ENCODE results near the gene SH3BGRL2. TPM values are rescaled to one million over a fixed set of nuclear protein-coding genes. Genes with fewer than 3 reads are reported as not detected.

The SH3BGRL2 gene
- total RNA-seq, 1 experiment from 2014 or later, result 13.8 TPM

DNA sequence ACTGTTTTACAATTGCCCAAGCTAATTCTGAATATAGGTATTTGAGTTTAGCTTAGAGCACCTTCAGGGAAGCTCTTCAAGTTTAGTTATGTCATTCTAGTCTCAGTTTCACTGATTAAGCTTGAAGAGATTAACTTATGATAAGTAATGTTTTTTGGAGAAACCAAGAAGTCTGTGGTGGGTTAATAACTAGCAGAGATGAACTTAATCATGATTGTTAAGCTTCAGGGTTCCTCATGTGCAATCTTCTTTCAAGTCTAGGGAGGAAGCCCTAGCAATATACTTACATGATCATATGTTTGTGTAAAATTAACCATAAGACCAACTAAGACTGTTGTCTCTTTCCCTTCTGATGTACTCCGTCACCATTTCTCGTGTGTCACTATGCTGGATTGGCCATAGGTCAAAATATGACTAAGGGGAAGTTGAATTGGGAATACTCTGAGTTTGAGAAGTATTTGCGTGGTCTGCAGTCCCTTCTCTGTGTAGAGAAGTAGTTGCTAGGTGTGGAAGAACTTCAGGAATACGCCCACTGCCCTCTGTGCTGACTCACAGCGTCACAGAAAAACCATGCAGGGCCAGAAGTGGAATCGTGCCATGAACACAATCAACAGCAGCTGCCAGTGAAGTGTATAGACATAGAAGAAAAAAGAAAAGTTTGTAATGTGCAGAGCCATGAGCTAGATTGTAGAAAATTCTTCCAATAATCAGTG, 88.3 kb downstream of the SH3BGRL2 start (continued):
- no peak for TF ChIP-seq ZNF532 (CRISPR knock-in tag; IDR thresholded peaks at IDR 0.05; ENCODE audit: borderline replicate concordance)
- TF ChIP-seq ZNF423 (CRISPR knock-in tag; IDR thresholded peaks at IDR 0.05), result no peak
- TF ChIP-seq CDX4 (CRISPR knock-in tag; IDR thresholded peaks at IDR 0.05; ENCODE audit: borderline replicate concordance), result no peak
- TF ChIP-seq ZMAT4 (CRISPR knock-in tag; IDR thresholded peaks at IDR 0.05), result no peak
- TF ChIP-seq IRF2 (CRISPR knock-in tag; IDR thresholded peaks at IDR 0.05; ENCODE audit: borderline replicate concordance, low read depth), result no peak
- no peak for TF ChIP-seq KAT7 (CRISPR knock-in tag; IDR thresholded peaks at IDR 0.05; ENCODE audit: borderline replicate concordance)
- TF ChIP-seq, protein P1, sequence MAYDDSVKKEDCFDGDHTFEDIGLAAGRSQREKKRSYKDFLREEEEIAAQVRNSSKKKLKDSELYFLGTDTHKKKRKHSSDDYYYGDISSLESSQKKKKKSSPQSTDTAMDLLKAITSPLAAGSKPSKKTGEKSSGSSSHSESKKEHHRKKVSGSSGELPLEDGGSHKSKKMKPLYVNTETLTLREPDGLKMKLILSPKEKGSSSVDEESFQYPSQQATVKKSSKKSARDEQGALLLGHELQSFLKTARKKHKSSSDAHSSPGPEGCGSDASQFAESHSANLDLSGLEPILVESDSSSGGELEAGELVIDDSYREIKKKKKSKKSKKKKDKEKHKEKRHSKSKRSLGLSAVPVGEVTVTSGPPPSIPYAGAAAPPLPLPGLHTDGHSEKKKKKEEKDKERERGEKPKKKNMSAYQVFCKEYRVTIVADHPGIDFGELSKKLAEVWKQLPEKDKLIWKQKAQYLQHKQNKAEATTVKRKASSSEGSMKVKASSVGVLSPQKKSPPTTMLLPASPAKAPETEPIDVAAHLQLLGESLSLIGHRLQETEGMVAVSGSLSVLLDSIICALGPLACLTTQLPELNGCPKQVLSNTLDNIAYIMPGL (CRISPR knock-in tag; IDR thresholded peaks at IDR 0.05), result no peak
- TF ChIP-seq E2F4 (CRISPR knock-in tag; IDR thresholded peaks at IDR 0.05; ENCODE audit: borderline replicate concordance, low read depth), result no peak
- TF ChIP-seq, protein P2, sequence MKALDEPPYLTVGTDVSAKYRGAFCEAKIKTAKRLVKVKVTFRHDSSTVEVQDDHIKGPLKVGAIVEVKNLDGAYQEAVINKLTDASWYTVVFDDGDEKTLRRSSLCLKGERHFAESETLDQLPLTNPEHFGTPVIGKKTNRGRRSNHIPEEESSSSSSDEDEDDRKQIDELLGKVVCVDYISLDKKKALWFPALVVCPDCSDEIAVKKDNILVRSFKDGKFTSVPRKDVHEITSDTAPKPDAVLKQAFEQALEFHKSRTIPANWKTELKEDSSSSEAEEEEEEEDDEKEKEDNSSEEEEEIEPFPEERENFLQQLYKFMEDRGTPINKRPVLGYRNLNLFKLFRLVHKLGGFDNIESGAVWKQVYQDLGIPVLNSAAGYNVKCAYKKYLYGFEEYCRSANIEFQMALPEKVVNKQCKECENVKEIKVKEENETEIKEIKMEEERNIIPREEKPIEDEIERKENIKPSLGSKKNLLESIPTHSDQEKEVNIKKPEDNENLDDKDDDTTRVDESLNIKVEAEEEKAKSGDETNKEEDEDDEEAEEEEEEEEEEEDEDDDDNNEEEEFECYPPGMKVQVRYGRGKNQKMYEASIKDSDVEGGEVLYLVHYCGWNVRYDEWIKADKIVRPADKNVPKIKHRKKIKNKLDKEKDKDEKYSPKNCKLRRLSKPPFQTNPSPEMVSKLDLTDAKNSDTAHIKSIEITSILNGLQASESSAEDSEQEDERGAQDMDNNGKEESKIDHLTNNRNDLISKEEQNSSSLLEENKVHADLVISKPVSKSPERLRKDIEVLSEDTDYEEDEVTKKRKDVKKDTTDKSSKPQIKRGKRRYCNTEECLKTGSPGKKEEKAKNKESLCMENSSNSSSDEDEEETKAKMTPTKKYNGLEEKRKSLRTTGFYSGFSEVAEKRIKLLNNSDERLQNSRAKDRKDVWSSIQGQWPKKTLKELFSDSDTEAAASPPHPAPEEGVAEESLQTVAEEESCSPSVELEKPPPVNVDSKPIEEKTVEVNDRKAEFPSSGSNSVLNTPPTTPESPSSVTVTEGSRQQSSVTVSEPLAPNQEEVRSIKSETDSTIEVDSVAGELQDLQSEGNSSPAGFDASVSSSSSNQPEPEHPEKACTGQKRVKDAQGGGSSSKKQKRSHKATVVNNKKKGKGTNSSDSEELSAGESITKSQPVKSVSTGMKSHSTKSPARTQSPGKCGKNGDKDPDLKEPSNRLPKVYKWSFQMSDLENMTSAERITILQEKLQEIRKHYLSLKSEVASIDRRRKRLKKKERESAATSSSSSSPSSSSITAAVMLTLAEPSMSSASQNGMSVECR (CRISPR knock-in tag; IDR thresholded peaks at IDR 0.05; ENCODE audit: borderline replicate concordance), result no peak
- TF ChIP-seq FOXJ3 (CRISPR knock-in tag; IDR thresholded peaks at IDR 0.05; ENCODE audit: borderline replicate concordance), result no peak
- TF ChIP-seq EMX1 (CRISPR knock-in tag; IDR thresholded peaks at IDR 0.05), result no peak
- TF ChIP-seq, protein P3, sequence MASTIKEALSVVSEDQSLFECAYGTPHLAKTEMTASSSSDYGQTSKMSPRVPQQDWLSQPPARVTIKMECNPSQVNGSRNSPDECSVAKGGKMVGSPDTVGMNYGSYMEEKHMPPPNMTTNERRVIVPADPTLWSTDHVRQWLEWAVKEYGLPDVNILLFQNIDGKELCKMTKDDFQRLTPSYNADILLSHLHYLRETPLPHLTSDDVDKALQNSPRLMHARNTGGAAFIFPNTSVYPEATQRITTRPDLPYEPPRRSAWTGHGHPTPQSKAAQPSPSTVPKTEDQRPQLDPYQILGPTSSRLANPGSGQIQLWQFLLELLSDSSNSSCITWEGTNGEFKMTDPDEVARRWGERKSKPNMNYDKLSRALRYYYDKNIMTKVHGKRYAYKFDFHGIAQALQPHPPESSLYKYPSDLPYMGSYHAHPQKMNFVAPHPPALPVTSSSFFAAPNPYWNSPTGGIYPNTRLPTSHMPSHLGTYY (CRISPR knock-in tag; IDR thresholded peaks at IDR 0.05), result no peak
